H1 (cell line): ENCODE measurements around the gene OSBPL3.

Experiments used
- ATF3 ChIP-seq: IDR thresholded peaks from 2 replicates; pipeline ENCODE4 v1.6.1; 2011; ENCODE audit warnings: low read depth, mild to moderate bottlenecking, low read length; ENCODE audit not compliant: insufficient read depth
- CEBPB ChIP-seq: IDR thresholded peaks from 2 replicates; pipeline ENCODE4 v1.6.1; 2012; ENCODE audit warnings: low read depth, low read length
- CTCF ChIP-seq, 3 experiments: IDR thresholded peaks; 1 replicate in 2 of 3; 2 replicates in 1 of 3; pipeline versions ENCODE4 v1.5.1 to v1.6.1; 2011; ENCODE audit warnings: low read length in 3 of 3, mild to moderate bottlenecking in 3 of 3, inconsistent platforms in 2 of 3, low read depth in 1 of 3, moderate library complexity in 1 of 3; ENCODE audit not compliant: insufficient read depth in 1 of 3; ENCODE audit errors: control extremely low read depth in 1 of 3
- EZH2 ChIP-seq: fragments of 200-600 bp; sonication (generic); IDR thresholded peaks from 2 replicates; pipeline ENCODE4 v1.7.1; 2012; ENCODE audit warnings: low read depth, mild to moderate bottlenecking, moderate library complexity, low read length, inconsistent platforms; ENCODE audit not compliant: severe bottlenecking
- KDM5A ChIP-seq: fragments of 200-600 bp; IDR thresholded peaks from 2 replicates; pipeline ENCODE4 v1.7.1; 2012; ENCODE audit warnings: mild to moderate bottlenecking, low read length, inconsistent platforms, mixed read lengths
- NANOG ChIP-seq: IDR thresholded peaks from 2 replicates; pipeline ENCODE4 v1.6.1; 2011; ENCODE audit warnings: low read length, low read depth, mild to moderate bottlenecking, inconsistent platforms; ENCODE audit not compliant: insufficient read depth, poor library complexity, severe bottlenecking
- POLR2A ChIP-seq, 2 experiments: IDR thresholded peaks; 1 replicate in 1 of 2; 2 replicates in 1 of 2; pipeline ENCODE4 v1.6.1; 2011; ENCODE audit warnings: low read depth in 2 of 2, low read length in 2 of 2, mild to moderate bottlenecking in 2 of 2; ENCODE audit errors: control extremely low read depth in 1 of 2
- RFX5 ChIP-seq: IDR thresholded peaks from 2 replicates; pipeline ENCODE4 v1.6.1; 2011; ENCODE audit warnings: low read depth, low read length, improper control_type of control experiment, borderline replicate concordance
- SUZ12 ChIP-seq: fragments of 200-600 bp; sonication (generic); IDR thresholded peaks from 2 replicates; pipeline ENCODE4 v1.6.1; 2012; ENCODE audit warnings: mild to moderate bottlenecking, inconsistent platforms, low read length, moderate library complexity, mixed read lengths
- TAF7 ChIP-seq: optimal IDR thresholded peaks from 2 replicates; pipeline ENCODE3; 2011; ENCODE audit warnings: low read depth, mild to moderate bottlenecking, inconsistent platforms, low read length, moderate library complexity, borderline replicate concordance
- TBP ChIP-seq: IDR thresholded peaks from 2 replicates; pipeline ENCODE4 v1.6.1; 2011; ENCODE audit warnings: low read depth, low read length, improper control_type of control experiment

- no peak for TF ChIP-seq CEBPB
- TF ChIP-seq POLR2A (IDR thresholded peaks at IDR 0.05; ENCODE audit: control extremely low read depth in 1 of 2, low read depth in 2 of 2, low read length in 2 of 2): no peak
- no peak for TF ChIP-seq SUZ12
- no peak for TF ChIP-seq CTCF (IDR thresholded peaks at IDR 0.05; ENCODE audit: control extremely low read depth in 1 of 3, insufficient read depth in 1 of 3, low read depth in 1 of 3, low read length in 3 of 3)
- TF ChIP-seq TBP: no peak
- TF ChIP-seq EZH2: no peak
- no peak for TF ChIP-seq KDM5A
- no peak for TF ChIP-seq RFX5
- no peak for TF ChIP-seq NANOG
- TF ChIP-seq ATF3: no peak
- no peak for TF ChIP-seq TAF7
Measured at GRCh38 chr7:24896031-24896501, 83.9 kb downstream of the OSBPL3 start.
